ENCODE results near the gene GPC5. TPM values are rescaled to one million over a fixed set of nuclear protein-coding genes. Genes with fewer than 3 reads are reported as not detected.

Gene GPC5
- total RNA-seq, 1 donor from 2014 or later: 0.57 TPM

GRCh38 chr13:92297971-92298942, 899.8 kb downstream of the GPC5 start:
- H3K4me3 Mint-ChIP-seq (ENCODE audit: low read depth): no peak overlapping the region

GRCh38 chr13:92300651-92301050, 902.2 kb downstream of the GPC5 start:
- H3K4me3 Mint-ChIP-seq (ENCODE audit: low read depth): no peak overlapping the region
- H3K9me3 Mint-ChIP-seq (ENCODE audit: low read depth): no peaks in the 10 kb centered on the region
- no peak overlapping the region for H3K27ac Mint-ChIP-seq
- DNase-seq (ENCODE audit: low spot score, unreplicated experiment): no peak
- no peaks in the 10 kb centered on the region for H3K27me3 Mint-ChIP-seq
- no peak for TF ChIP-seq CTCF (IDR thresholded peaks at IDR 0.05; ENCODE audit: unreplicated experiment)
- H3K36me3 Mint-ChIP-seq (ENCODE audit: insufficient read depth): no peaks in the 10 kb centered on the region
- peaks cover 4% of the 10 kb centered on the region for H3K4me1 Mint-ChIP-seq (ENCODE audit: low read depth)

More at GRCh38 chr13:92297971-92298942, 899.8 kb downstream of the GPC5 start:
- no peak for TF ChIP-seq CTCF (IDR thresholded peaks at IDR 0.05; ENCODE audit: unreplicated experiment)
- Mint-ChIP-seq H3K4me1 (ENCODE audit: low read depth) (peaks cover 4% of the 10 kb centered on the region), H3K27ac (no peak overlapping the region), H3K27me3 (no peaks in the 10 kb centered on the region), H3K9me3 (ENCODE audit: low read depth) (peaks cover 9% of the 10 kb centered on the region), H3K36me3 (ENCODE audit: insufficient read depth) (no peaks in the 10 kb centered on the region)
- no peak for DNase-seq (ENCODE audit: low spot score, unreplicated experiment)

- Mint-ChIP-seq H3K4me3 (ENCODE audit: low read depth) (no peak overlapping the region), H3K9me3 (ENCODE audit: low read depth) (no peaks in the 10 kb centered on the region), H3K27ac (no peak overlapping the region), H3K36me3 (ENCODE audit: insufficient read depth) (no peaks in the 10 kb centered on the region), H3K4me1 (ENCODE audit: low read depth) (peaks cover 4% of the 10 kb centered on the region), H3K27me3 (no peaks in the 10 kb centered on the region)
- no peak for TF ChIP-seq CTCF (IDR thresholded peaks at IDR 0.05; ENCODE audit: unreplicated experiment)
- DNase-seq (ENCODE audit: low spot score, unreplicated experiment): no peak
These were observed 905.0 kb downstream of the GPC5 start for GRCh38 chr13:92303428-92303827.

- no peak for DNase-seq (ENCODE audit: low spot score, unreplicated experiment)
- H3K4me3 Mint-ChIP-seq (ENCODE audit: low read depth): no peak overlapping the region
- H3K27me3 Mint-ChIP-seq: no peaks in the 10 kb centered on the region
- H3K9me3 Mint-ChIP-seq (ENCODE audit: low read depth): peaks cover 10% of the 10 kb centered on the region
- no peak for TF ChIP-seq CTCF (IDR thresholded peaks at IDR 0.05; ENCODE audit: unreplicated experiment)
- H3K27ac Mint-ChIP-seq: no peak overlapping the region
- H3K4me1 Mint-ChIP-seq (ENCODE audit: low read depth): no peaks in the 10 kb centered on the region
- H3K36me3 Mint-ChIP-seq (ENCODE audit: insufficient read depth): no peaks in the 10 kb centered on the region
These were observed 909.3 kb downstream of the GPC5 start for GRCh38 chr13:92307752-92308151.

GRCh38 chr13:92312823-92313222, 914.4 kb downstream of the GPC5 start:
- H3K27ac Mint-ChIP-seq: no peak overlapping the region
- no peaks in the 10 kb centered on the region for H3K4me1 Mint-ChIP-seq (ENCODE audit: low read depth)
- H3K4me3 Mint-ChIP-seq (ENCODE audit: low read depth): no peak overlapping the region
- TF ChIP-seq CTCF (IDR thresholded peaks at IDR 0.05; ENCODE audit: unreplicated experiment): no peak
- no peak for DNase-seq (ENCODE audit: low spot score, unreplicated experiment)
- H3K36me3 Mint-ChIP-seq (ENCODE audit: insufficient read depth): no peaks in the 10 kb centered on the region
- H3K27me3 Mint-ChIP-seq: no peaks in the 10 kb centered on the region
- peaks cover 10% of the 10 kb centered on the region for H3K9me3 Mint-ChIP-seq (ENCODE audit: low read depth)

Measured in progenitor cell of endocrine pancreas (in vitro differentiated cells).